ENCODE measurements around the gene PTH1R.

The PTH1R gene

DNA sequence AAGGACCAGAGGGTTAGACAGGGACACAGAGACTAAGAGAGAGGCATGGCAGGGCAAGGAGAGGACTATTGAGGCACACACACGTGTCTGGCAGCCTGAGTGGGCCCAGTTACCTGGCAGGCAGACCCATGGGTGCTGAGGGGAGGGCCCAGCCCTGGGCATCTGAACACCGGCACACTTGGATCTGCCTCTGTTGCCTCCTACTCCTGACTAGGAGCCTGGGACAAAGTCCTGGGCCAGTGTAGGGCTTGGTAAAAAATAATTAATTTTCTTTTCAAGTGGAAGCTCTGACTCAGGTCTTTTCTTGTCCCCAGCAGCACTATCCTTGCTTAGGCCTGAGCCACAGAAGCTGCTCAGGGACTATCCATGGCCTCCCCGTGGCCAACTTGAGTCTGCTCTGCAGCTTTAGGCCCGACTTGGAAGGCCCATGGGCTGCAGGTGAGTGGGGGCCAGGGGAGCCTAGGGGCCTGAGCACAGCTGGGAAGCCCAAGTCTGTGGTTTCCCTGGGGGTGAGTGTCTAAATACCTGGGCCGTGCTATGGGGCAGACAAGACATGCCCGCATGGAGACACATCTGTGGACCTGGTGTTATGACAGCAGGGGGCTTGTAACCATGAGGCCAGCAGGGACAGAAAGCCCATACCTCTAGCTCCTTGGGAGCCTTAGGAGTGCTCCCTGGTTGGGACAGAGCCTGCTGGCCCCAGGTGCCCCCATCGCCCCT is at the start of gene PTH1R:
Gene PTH1R, plus strand, starts transcription at position 316 of the 720 bp plus-strand sequence. CDS start 5,839 bp downstream, outside the sequence.
- no peak for DNase-seq (ENCODE audit: low read depth)

DNA sequence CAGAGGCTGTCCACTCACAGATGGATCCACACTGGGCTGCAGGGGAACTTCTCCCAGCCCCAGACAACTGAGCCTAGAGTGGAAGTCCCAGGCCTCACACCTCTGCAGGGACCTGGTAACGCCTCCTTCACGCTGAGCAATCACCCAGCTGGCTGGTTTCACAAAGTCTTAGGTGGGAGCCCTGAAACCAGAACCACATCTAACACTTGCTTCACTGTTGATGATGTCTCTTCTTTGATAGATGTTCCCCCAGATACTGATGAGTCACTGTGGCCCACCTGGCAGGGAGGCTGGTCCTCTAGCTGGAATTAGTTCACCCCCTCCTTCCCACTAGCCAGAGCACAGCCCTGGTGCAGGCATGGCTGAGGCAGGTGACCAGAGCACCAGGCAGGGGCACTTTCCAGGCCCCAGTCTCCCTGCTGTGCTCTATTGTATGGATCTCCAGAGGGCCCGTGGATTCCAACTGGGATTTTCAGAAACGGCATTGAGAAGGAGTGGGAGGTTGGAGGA is 47.8 kb upstream of the PTH1R start:
- peak; percentile 13 for DNase-seq (ENCODE audit: low read depth)

DNA sequence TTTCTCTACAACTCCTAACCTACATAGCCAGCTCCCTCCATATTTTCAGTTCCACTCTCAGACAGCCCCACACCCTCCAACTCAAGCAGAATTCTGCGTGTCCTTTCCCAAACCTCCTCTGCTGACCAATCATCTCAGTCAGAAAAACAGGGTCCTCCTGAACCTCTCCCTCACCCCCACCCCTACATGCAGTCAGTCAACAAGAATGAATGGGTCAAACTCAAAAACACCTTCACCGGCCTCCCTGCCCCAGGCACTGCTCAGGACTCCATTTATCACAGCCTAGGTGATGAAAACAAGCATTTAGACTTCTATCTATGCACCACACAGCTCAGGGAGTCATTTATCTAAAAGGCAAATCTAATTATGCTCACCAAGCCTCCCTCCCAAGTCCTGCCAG is 46.7 kb upstream of the PTH1R start:
- no peak for DNase-seq (ENCODE audit: low read depth)

DNA sequence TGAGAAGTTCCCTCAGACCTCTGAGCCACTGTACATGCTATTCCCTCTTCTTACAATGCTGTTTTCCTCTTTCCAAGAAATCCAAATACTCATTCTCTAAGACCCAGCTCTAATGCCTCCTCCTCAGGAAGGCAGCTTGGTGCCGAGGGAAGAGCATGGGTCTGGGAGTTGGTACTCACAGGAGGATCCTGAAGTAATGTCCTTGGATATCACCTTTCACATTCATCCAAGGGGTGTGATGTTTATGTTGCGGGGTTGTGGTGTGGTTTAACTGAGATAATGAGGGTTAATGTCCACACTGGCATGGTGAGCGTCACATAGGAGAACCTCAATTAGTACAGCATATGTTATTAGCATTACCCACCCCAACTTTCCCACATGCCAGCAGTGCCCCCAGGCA is 46.2 kb upstream of the PTH1R start:
- DNase-seq (ENCODE audit: low read depth), result no peak

DNA sequence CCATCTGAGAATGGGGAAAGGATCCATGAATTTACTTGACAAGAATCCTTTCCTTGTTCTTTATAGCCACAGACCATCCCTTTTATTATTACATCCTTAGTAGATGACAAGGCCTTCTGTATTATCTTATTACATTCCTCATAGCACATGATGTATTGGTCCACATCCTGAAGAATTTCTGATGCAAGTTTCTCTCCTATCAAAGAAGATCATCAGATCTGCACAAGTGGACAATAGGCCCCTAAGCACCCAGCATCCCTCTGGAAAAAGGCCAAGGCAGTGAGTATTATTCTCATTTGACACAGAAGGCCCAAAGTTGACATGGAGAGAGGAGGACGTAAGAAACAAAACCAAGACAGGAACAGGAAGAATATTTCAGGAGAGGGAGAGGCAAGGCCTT is 45.7 kb upstream of the PTH1R start:
- DNase-seq (ENCODE audit: low read depth), result no peak

DNA sequence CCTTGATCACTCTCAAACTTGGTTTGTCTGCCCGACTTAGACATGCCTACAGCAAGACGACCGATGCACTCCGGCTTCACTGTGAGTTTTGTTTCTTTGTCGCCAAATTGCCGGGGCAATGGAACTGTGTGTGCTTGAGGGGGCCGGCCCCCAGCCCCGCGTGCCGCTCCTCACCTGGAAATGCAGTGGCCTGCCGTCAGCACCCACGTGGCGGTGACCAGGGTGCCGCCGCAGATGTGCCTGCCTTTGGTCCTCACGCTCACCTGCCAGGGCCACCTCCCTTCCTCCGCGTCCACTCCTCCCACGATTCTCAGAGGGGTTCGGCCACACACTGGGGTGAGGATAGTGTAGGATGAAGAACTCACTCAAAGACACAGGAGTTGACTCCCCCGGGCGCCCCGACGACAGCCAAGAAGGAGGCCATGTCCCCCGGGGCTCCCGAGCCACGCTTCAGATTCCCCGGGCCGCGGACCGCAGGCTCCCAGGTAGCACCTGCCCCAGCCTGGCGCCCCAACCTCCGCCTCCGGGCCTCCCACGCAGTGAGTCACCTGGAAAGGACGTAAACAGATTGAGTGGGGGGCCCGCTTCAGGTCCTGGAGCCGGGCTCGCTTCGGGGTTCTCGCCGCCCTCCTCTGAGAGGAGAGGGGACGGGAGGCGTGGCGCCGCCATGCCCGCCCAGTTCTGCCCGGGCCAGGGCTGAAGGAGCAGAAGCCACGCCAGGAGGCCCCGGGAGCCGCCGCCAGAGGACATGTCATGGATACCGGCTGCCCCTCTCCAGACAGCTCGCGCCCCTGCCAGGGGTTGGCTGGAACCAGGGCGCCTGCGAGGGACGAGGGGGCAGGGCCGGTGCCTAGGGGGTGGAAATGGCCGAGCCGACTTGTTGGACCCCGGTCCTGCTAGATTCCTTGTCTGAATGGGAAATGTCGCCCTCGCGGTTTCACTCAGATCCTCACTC is 43.9 kb upstream of the PTH1R start:
- no peak for DNase-seq (ENCODE audit: low read depth)

DNA sequence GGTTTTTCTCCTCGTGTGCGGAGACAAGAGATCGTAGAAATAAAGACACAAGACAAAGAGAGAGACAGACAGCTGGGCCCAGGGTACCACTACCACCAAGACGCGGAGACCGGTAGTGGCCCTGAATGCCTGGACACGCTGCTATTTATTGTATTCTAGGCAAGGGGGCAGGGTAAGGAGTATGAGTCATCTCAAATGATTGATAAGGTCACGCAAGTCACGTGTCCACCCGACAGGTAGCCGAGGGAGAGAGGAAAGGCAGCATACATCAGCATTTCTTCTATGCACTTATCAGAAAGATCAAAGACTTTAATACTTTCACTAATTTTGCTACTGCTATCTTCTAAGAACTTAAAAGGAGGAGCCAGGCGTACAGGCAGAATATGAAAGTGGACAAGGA is 42.5 kb upstream of the PTH1R start:
- DNase-seq (ENCODE audit: low read depth), result no peak

DNA sequence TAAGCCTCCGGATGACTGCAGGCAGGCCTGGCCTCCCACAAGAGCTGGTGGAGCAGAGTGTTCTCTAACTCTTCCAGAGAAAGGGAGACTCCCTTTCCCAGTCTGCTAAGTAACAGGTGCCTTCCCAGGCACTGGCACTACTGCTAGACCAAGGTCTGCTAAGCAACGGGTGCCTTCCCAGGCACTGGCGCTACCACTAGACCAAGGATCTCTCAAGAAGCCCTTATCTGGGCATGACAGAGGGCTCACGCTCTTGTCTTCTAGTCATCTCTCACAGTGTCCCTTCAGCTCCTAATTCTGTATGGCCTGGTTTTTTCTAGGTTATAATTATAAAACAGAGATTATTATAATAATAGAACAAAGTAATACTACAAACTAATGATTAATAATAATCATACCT is 42.0 kb upstream of the PTH1R start:
- no peak for DNase-seq (ENCODE audit: low read depth)

DNA sequence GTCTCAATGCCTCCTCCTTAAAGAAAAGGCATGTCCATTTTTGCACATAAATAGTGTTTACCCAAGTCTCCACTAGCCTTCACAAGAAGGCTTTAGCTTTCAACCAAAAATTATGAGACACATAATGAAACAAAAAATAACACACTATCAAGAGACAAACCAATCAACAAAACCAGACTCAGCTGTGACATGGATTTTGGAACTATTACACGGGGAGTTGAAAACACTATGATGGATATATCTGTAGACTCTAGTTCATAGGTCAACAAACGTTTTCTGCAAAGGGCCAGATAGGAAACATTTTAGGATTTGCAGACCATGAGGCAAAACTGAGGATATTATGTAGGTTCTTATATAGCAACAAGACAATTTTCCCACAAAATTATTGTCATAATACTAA is 39.2 kb upstream of the PTH1R start:
- no peak for DNase-seq (ENCODE audit: low read depth)

DNA sequence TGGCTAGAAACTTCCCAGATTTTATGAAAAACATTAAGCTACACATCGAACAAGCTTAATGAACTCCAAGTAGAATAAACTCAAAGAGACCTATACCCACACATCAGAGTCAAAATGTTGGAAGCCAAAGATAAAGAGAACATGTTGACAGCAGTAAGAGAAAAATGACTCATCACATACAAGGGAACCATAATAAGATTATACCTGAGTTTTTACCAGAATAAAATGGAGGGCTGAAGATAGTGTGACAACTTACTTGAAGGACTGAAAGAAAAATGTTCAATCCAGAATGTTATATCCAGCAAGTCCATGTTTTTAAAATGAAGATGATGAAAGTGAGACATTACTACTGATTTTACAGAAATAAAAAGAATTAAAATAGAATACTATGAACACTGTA is 37.0 kb upstream of the PTH1R start:
- DNase-seq (ENCODE audit: low read depth), result no peak

DNA sequence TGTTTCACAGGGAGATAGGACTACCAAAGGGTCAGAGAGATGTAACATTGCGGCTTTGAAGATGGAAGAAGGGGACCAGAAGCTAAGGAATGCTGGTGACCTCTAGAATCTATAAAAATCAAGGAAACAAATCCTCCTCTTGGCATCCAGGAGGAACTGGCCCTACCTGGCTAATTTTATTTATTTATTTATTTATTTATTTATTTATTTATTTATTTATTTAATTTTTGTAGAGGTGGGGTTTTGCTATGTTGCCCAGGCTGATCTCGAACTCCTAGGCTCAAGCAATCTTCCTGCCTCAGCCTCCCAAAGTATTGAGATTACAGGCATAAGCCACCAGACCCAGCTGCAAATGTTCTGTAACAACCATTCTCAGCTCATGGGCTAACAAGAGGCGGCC is 34.0 kb upstream of the PTH1R start:
- no peak for DNase-seq (ENCODE audit: low read depth)

DNA sequence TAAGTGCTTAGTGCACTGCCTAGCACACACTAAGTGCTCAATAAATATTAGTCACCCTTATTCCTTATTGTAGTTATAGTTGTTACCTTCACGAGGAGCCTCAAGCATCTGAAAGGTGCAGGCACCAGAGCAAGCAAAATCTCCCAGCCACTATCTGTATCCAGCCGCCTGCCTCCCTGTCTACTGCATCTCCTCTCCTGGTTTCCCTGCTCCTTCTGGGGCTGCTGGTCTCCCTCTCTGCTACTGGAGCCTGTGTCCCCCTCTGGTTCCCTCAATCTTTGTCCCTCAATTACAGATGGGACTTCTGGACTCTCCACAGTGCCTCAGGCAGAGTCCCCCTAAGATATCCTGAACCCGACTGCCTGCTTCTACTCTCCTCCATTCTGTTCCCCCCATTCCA is 33.1 kb upstream of the PTH1R start:
- DNase-seq (ENCODE audit: low read depth), result no peak

DNA sequence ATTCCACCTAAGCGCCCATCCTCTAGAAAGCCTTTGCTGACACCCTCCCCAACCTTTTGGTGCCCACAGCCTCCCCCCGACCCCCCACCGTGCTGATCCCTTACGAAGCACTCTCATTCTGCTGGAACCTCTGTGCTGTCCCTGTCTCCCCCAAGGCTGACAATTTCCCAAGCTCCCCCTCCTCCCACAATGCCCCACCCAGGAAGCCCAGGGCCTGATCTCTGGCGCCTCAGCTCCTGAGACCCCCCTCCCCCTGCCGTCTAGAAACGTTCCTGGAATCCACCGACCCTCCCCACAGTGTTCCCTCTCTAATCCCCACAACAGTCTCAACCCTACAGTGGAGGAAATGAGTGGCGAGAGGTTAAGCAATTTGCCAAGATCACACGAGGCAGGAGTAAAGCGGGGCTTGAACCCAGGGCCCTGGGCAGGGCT is 32.6 kb upstream of the PTH1R start:
- no peak for DNase-seq (ENCODE audit: low read depth)

DNA sequence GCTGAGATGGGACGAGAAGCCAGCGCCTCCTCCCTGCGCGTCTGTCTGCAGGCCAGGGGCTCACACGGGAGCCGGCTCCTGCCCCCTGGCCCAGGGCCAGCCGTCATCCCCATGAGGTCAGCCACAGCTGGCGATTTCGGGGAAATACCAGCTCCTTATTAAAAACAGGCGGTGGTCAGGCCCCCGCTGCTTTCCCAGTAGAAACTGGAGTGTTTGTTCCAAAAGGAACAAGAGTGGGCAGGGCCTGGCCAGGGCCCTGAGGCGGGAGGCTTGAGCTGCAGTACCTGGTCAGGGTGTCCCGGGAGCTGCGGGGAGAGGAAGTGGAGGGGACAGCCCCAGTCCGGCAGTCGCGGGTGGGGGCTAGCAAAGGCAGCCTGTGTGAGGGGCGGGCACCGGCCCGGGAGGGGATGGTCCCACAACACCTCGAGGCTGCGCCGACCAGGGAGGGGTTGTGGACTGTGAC is 32.1 kb upstream of the PTH1R start:
- DNase-seq (ENCODE audit: low read depth), result no peak

DNA sequence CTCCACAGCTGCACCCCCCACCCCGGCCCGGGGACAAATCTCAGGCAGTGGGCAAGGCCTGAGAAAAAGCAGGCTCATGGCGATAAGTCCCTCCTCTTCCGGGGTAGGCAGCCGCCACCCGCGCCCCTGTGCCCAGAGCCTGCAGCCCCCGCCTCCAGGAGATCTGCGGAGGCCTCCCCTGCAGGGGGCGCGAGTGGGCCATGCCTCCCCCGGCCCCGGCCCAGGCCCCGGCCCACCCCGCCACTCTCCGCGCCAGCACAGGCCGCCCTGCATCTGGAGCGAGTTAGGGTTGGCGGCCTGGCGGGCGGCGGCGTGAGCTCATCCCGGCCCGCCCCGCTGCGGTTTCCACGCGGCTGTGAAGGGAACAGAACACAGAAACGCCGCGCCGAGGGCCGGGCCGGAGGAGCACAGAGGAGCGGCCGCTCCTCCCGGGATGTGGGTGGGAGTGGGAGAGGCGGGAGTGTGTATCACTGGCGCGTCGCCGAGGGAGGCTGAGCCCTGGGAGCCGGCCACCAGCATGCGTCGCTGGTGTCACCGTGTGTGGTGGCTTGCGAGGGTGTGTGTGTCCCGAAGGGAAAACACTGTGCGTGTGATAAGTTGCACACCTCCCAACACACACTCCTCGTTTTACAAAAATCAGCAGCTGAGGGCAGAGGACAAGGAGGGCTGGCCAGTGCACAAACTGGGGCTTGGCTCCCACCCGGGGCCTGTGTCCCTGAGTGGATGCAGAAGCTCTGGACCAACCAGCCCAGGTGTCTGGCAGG is 31.5 kb upstream of the PTH1R start:
- peak; percentile 58 for DNase-seq (ENCODE audit: low read depth)

DNA sequence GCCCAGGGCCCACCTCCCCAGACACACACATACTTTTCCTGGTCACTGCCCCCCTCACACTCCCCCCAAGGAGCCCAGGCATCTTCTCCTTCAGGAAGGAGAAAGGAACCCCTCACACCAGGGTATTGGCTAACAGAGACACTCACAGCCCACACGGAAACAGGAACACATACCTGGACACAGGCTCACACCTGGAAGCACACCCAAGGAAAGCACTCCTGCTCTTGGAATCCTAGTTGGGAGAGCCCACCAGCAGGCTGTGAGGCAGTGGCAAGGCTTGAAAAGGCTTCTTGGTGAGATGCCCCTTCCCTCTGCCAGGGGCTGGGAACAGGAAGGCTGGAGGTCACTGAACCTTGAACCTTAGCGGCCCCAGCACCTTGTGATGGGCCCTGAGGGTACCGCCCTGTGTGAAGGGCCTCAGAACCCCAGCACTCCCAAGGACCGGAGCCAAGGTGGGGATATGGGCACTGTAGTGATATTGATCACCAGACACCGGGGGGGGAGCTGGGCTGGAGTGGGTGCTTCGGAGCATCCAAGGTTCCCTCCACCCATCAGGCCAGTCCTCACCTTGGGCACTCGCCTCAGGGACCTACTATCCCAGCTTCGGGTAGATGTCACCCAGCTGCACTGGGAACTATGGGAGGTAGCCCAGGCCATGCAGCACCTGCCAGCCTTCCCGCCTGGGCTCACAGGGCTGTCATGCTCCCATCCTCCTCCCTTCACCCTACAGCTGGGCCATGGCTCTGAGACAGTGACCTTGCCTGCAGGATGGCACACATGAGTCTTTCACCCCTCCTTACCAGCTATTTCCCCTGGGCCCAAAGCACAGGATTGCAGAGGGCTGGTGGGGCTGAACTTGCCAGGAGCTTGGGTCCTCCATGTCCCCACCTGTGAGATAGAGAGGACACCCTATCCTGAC is 30.6 kb upstream of the PTH1R start:
- DNase-seq (ENCODE audit: low read depth), result no peak

DNA sequence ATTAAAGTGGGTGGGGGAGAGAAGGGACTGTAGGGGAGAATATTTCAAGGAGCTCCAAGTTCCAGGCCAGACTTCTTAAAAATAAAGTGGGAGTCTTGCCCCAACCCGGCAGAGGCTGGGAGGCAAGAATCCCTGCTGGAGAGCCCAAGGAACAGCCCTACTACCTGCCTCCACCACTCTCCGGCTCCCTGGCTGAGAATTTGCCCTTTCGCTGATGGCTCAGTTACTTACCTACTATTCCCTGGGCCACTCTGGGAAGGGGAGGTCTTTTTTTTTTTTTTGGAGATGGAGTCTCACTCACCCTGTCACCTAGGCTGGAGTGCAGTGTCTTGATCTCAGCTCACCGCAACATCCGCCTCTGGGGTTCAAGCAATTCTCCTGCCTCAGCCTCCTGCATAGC is 29.8 kb upstream of the PTH1R start:
- no peak for DNase-seq (ENCODE audit: low read depth)

DNA sequence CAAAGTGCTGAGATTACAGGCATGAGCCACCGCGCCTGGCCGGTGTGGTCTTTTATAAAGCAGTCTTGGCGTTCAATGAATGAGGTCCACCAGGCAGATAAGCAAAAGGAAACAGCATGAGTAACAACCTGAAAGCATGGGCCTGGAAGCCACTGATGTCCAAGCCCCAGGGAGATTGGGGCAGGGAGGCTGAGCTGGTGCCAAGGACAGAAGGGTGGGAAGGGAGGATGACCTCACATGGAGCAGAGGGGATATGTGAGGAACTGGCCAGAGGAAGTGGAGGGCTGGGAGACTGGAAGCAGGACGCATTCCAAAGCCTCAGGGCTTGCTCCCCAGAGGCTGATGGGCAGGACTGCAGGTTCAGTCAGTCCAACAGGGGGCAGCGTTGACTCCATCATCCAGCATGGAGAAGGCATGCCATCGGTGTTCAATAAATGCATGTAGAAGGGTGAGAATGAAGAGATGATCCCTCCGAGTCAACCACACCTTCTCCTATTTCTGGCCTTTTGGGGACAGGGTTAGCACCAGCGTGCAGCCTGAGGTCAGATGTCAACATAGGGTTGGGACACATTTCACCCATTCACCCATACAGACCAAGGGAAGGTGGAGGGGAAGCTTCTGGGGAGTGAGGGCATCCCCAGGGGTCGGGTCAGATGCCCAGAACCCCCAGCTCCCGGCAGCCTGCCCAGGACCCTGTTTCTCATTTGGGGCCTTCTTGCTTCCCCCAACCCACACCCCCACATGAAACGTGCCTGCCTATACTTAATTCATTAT is 29.1 kb upstream of the PTH1R start:
- no peak for DNase-seq (ENCODE audit: low read depth)

DNA sequence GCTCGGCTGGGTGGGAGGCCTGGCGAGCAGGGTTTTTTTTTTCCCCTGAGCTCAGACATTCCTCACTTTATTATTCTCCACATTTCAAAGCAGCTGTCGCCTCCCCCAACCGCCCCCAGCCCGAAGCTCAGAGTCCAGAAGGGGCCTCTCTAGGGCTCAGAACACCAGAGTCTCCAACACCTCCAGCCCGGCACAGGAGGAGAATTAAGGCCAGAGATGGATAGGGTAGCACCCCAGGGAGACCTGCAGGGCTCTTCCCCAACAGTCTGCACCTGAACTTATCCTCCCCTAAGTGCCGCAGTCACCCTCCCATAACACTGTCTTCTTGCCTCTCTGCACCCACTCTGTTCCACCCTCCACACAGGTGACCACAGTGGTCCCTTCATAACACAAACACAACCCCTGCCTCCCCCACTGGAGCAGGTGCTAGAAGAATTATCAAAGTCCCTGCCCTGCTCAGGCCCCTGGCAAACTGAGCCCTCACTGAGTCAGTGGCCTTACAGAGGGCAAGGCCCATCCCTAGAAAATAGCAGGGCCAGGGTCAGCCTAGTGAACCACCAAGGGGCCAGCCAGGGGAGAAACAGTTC is 28.4 kb upstream of the PTH1R start:
- DNase-seq (ENCODE audit: low read depth), result no peak
